Gastrocnemius medialis (tissue), 4 donors: ENCODE data around the gene GPR3. TPM values are rescaled to one million over a fixed set of nuclear protein-coding genes. Genes with fewer than 3 reads are reported as not detected.

Experiments used
- ATAC-seq, 2 donors: fragments of 150-250 bp; one replicate each; pipeline ENCODE4 v1.9.1; 2016
- DNase-seq, 2 donors: peaks; one replicate each; pipeline ENCODE4 v3.0.0-alpha.2; 2019
- H3K27ac ChIP-seq, 4 donors: fragments of 200-600 bp; sonication (generic); 1 replicate in 1 of 4; 2 replicates in 3 of 4; pipeline ENCODE4 v1.5.1; 2016 to 2018; ENCODE audit warnings: mild to moderate bottlenecking in 2 of 4, moderate library complexity in 1 of 4
- H3K27me3 ChIP-seq, 3 donors: fragments of 200-600 bp; sonication (generic) in 2 of 3; 1 replicate in 1 of 3; 2 replicates in 2 of 3; pipeline versions ENCODE4 v1.5.1 to v1.6.0; 2016 to 2019; ENCODE audit warnings: mild to moderate bottlenecking in 1 of 3, moderate library complexity in 1 of 3
- H3K36me3 ChIP-seq, 2 donors: fragments of 200-600 bp; sonication (generic) in 1 of 2; one replicate each; pipeline ENCODE4 v1.5.1; 2017 to 2018
- H3K4me1 ChIP-seq, 2 donors: fragments of 200-600 bp; sonication (generic) in 1 of 2; one replicate each; pipeline ENCODE4 v1.5.1; 2016 to 2017; ENCODE audit warnings: mild to moderate bottlenecking in 2 of 2
- H3K4me3 ChIP-seq, 4 donors: fragments of 200-600 bp; sonication (generic) in 3 of 4; 1 replicate in 1 of 4; 2 replicates in 3 of 4; pipeline ENCODE4 v1.5.1; 2016 to 2019; ENCODE audit warnings: mild to moderate bottlenecking in 2 of 4
- H3K9me3 ChIP-seq, 3 donors: fragments of 200-600 bp; sonication (generic) in 2 of 3; 1 replicate in 1 of 3; 2 replicates in 2 of 3; pipeline ENCODE4 v1.5.1; 2016 to 2019
- CTCF ChIP-seq, 5 experiments: fragments of 450-650 bp in 3 of 5; fragments of 200-600 bp in 2 of 5; sonication (generic) in 2 of 5; IDR thresholded peaks in 4 of 5; conservative IDR thresholded peaks in 1 of 5; 1 replicate in 4 of 5; 2 replicates in 1 of 5; pipeline ENCODE4 v1.5.1; 2016 to 2019; ENCODE audit warnings: antibody characterized with exemption in 5 of 5, mild to moderate bottlenecking in 3 of 5, moderate library complexity in 3 of 5
- POLR2A ChIP-seq, 2 donors: fragments of 450-650 bp; IDR thresholded peaks; one replicate each; pipeline ENCODE4 v1.6.1; 2017; ENCODE audit warnings: antibody characterized with exemption in 2 of 2, mild to moderate bottlenecking in 2 of 2, moderate library complexity in 2 of 2
- in situ Hi-C, 4 donors: fragments of 200-750 bp; cut with MboI; loops; one replicate each; pipeline versions ENCODE4 v1.15.0 to v1.8.0; 2017; ENCODE audit warnings: low sequenced_read_pairs in 4 of 4
- intact Hi-C: fragments of 100-400 bp; cut with DNase I; formaldehyde crosslinking; loops from one replicate; pipeline ENCODE4 v1.15.1; 2023; ENCODE audit warnings: low total_unique reads
- total RNA-seq, 4 donors: library from RNA; depleted of rRNA; stranded (reverse); fragments of >200 nt; gene quantifications; one replicate each; pipeline versions ENCODE4 v1.1.0 to v1.2.3, GENCODE V29; 2016

Gene GPR3
- total RNA-seq, 4 donors from 2014 or later = 0.23 to 0.51 (median 0.35) TPM; not detected in 1

GRCh38 chr1:27402349-27402754 lies 9.9 kb downstream of the GPR3 start:
- in situ Hi-C loops = loop anchor here in 2 of 4 donors (10.0 to 25.0 kb wide), 2 partner anchors 110 to 202 kb away; partner anchors contain the start of gene AHDC1 (in 1 of the 2)
- intact Hi-C loops = loop anchor here (2.0 to 10.0 kb wide), 3 partner anchors 90 to 204 kb away; partner anchors contain the start of gene WASF2
- Histone ChIP-seq H3K4me3 (no peak overlapping the region), H3K36me3 (peaks cover 0 to 14% of the 10 kb centered on the region in 2 donors), H3K4me1 (peaks cover 50 to 57% of the 10 kb centered on the region in 2 donors), H3K27me3 (no peaks in the 10 kb centered on the region), H3K9me3 (no peaks in the 10 kb centered on the region), H3K27ac (peak overlapping the region; percentile 68 to 78 (median 72))
- DNase-seq = peak; percentile 57 to 83
- TF ChIP-seq CTCF (IDR thresholded peaks at IDR 0.05 in 4 of 5, conservative IDR thresholded peaks at IDR 0.05 in 1 of 5) (peak; percentile 47 to 74 (median 70)), POLR2A (IDR thresholded peaks at IDR 0.05) (no peak)
- peak; percentile 37 to 51 for ATAC-seq

GRCh38 chr1:27403065-27403726 lies 10.8 kb downstream of the GPR3 start:
- Histone ChIP-seq H3K36me3 (peaks cover 0 to 23% of the 10 kb centered on the region in 2 donors), H3K4me3 (peak overlapping the region in 3 of 4 donors; percentile 6 to 31 (median 29)), H3K9me3 (no peaks in the 10 kb centered on the region), H3K4me1 (peaks cover 50 to 53% of the 10 kb centered on the region in 2 donors), H3K27me3 (no peaks in the 10 kb centered on the region), H3K27ac (peak overlapping the region; percentile 68 to 78 (median 72))
- in situ Hi-C loops = loop anchor here in 2 of 4 donors (10.0 to 25.0 kb wide), 2 partner anchors 109 to 202 kb away; partner anchors contain the start of gene AHDC1 (in 1 of the 2)
- DNase-seq = peak; percentile 53 to 77
- TF ChIP-seq CTCF (IDR thresholded peaks at IDR 0.05 in 4 of 5, conservative IDR thresholded peaks at IDR 0.05 in 1 of 5) (no peak), POLR2A (IDR thresholded peaks at IDR 0.05) (no peak)
- intact Hi-C loops = loop anchor here (2.0 to 10.0 kb wide), 3 partner anchors 89 to 204 kb away; partner anchors contain the start of gene WASF2
- peak; percentile 43 to 49 for ATAC-seq

- in situ Hi-C loops (loop anchor here in 2 of 4 donors (10.0 to 25.0 kb wide), 2 partner anchors 108 to 201 kb away; partner anchors contain the start of gene AHDC1 (in 1 of the 2)), intact Hi-C loops (loop anchor here (2.0 to 10.0 kb wide), 3 partner anchors 88 to 203 kb away; partner anchors contain the start of gene WASF2)
- ATAC-seq (no peak), DNase-seq (no peak)
- no peak for TF ChIP-seq CTCF (IDR thresholded peaks at IDR 0.05 in 4 of 5, conservative IDR thresholded peaks at IDR 0.05 in 1 of 5)
- TF ChIP-seq POLR2A (IDR thresholded peaks at IDR 0.05) = no peak
- H3K27ac ChIP-seq = peak overlapping the region; percentile 68 to 78 (median 72)
- no peaks in the 10 kb centered on the region for H3K27me3 ChIP-seq
- H3K4me1 ChIP-seq = peaks cover 50 to 53% of the 10 kb centered on the region in 2 donors
- H3K9me3 ChIP-seq = no peaks in the 10 kb centered on the region
- H3K36me3 ChIP-seq = peaks cover 0 to 30% of the 10 kb centered on the region in 2 donors
- no peak overlapping the region for H3K4me3 ChIP-seq
These were observed 11.5 kb downstream of the GPR3 start for GRCh38 chr1:27403931-27404330.

GRCh38 chr1:27405074-27405473 lies 12.7 kb downstream of the GPR3 start:
- ATAC-seq = peak in 1 of 2 donors; percentile 18
- H3K27me3 ChIP-seq = no peaks in the 10 kb centered on the region
- H3K36me3 ChIP-seq = peaks cover 0 to 38% of the 10 kb centered on the region in 2 donors
- in situ Hi-C loops (loop anchor here in 2 of 4 donors (10.0 to 25.0 kb wide), 2 partner anchors 107 to 200 kb away; partner anchors contain the start of gene AHDC1 (in 1 of the 2)), intact Hi-C loops (loop anchor here (10.0 kb wide), 1 partner anchor 120 kb away; no protein-coding TSS in a partner anchor)
- TF ChIP-seq CTCF (IDR thresholded peaks at IDR 0.05 in 4 of 5, conservative IDR thresholded peaks at IDR 0.05 in 1 of 5) (no peak), POLR2A (IDR thresholded peaks at IDR 0.05) (no peak)
- peaks cover 50 to 53% of the 10 kb centered on the region in 2 donors for H3K4me1 ChIP-seq
- no peaks in the 10 kb centered on the region for H3K9me3 ChIP-seq
- no peak overlapping the region for H3K4me3 ChIP-seq
- H3K27ac ChIP-seq = peak overlapping the region; percentile 68 to 78 (median 72)
- DNase-seq = peak in 1 of 2 donors; percentile 60
